Measurements from ENCODE around the gene SALL3.

Gene SALL3

GRCh38 chr18:78965917-78966792 is 13.5 kb upstream of the SALL3 start:
- no peak for DNase-seq

GRCh38 chr18:78966793-78967106 is 12.9 kb upstream of the SALL3 start:
- no peak for DNase-seq

- no peak for DNase-seq
Observed at GRCh38 chr18:78967692-78968091, 11.9 kb upstream of the SALL3 start.

- DNase-seq, result no peak
Observed at GRCh38 chr18:78969574-78970315, 9.9 kb upstream of the SALL3 start.

- DNase-seq, result no peak
Observed at GRCh38 chr18:78970774-78971333, 8.8 kb upstream of the SALL3 start.

GRCh38 chr18:78971511-78972245 is 7.9 kb upstream of the SALL3 start:
- DNase-seq, result no peak

GRCh38 chr18:78972385-78972918 is 7.2 kb upstream of the SALL3 start:
- DNase-seq, result no peak

GRCh38 chr18:78972930-78973331 is 6.7 kb upstream of the SALL3 start:
- no peak for DNase-seq

- DNase-seq, result no peak
Observed at GRCh38 chr18:78973357-78974083, 6.1 kb upstream of the SALL3 start.

- no peak for DNase-seq
Observed at GRCh38 chr18:78974115-78974761, 5.4 kb upstream of the SALL3 start.

GRCh38 chr18:78975292-78975691 is 4.3 kb upstream of the SALL3 start:
- DNase-seq, result no peak

- no peak for DNase-seq
Observed at GRCh38 chr18:78975699-78976335, 3.8 kb upstream of the SALL3 start.

GRCh38 chr18:78976765-78977636 is 2.6 kb upstream of the SALL3 start:
- DNase-seq, result no peak

GRCh38 chr18:78977637-78978348 is 1.8 kb upstream of the SALL3 start:
- no peak for DNase-seq

GRCh38 chr18:78978349-78979055 is 1.1 kb upstream of the SALL3 start:
- no peak for DNase-seq

GRCh38 chr18:78979056-78979729 is 425 bp upstream of the SALL3 start:
- DNase-seq, result no peak

GRCh38 chr18:78980279-78980771 is 707 bp downstream of the SALL3 start:
- no peak for DNase-seq

- DNase-seq, result no peak
Observed at GRCh38 chr18:78980777-78981380, 1.3 kb downstream of the SALL3 start.

Data from CD4-positive, alpha-beta T cell treated with Interleukin-1 beta for 1 hour (primary cell).